HG03439 (cell line): Measurements from ENCODE around the gene KPNA2.
A peak's percentile ranks its signal among the peaks of the same experiment; 100 is the strongest.
"Not testable (repeated sequence)": the region's sequence is repeated elsewhere in the genome, so short reads cannot be mapped to it uniquely, and the experiment has no call there.

Experiments used
- ATAC-seq: cut with Tn5 transposase; IDR thresholded peaks from one replicate; pipeline ENCODE4 v1.9.1; 2021; ENCODE audit warnings: mild to moderate bottlenecking, moderate library complexity; ENCODE audit not compliant: unreplicated experiment

KPNA2 gene

GRCh38 chr17:68019675-68020408, 15.7 kb upstream of the KPNA2 start:
- ATAC-seq = peak; percentile 84

GRCh38 chr17:68020409-68020756, 15.2 kb upstream of the KPNA2 start:
- peak; percentile 3 for ATAC-seq

GRCh38 chr17:68020791-68021190, 14.7 kb upstream of the KPNA2 start:
- not testable (repeated sequence) for ATAC-seq

GRCh38 chr17:68021963-68022362, 13.6 kb upstream of the KPNA2 start:
- ATAC-seq = no peak

- ATAC-seq = not testable (repeated sequence)
These were observed 13.0 kb upstream of the KPNA2 start for GRCh38 chr17:68022547-68022946.

- ATAC-seq = no peak
These were observed 5.9 kb upstream of the KPNA2 start for GRCh38 chr17:68029512-68030215.

- ATAC-seq = no peak
These were observed 1.7 kb upstream of the KPNA2 start for GRCh38 chr17:68033636-68034451.

- no peak for ATAC-seq
These were observed 1.1 kb upstream of the KPNA2 start for GRCh38 chr17:68034452-68034776.

- peak; percentile 83 for ATAC-seq
These were observed 408 bp upstream of the KPNA2 start for GRCh38 chr17:68035131-68035522.

GRCh38 chr17:68036304-68037147, 991 bp downstream of the KPNA2 start:
- no peak for ATAC-seq

- ATAC-seq = no peak
These were observed 11.8 kb downstream of the KPNA2 start for GRCh38 chr17:68047153-68047846.

- ATAC-seq = not testable (repeated sequence)
These were observed 12.5 kb downstream of the KPNA2 start for GRCh38 chr17:68047890-68048542.

- no peak for ATAC-seq
These were observed 13.5 kb downstream of the KPNA2 start for GRCh38 chr17:68048996-68049395.

GRCh38 chr17:68049812-68050437, 14.4 kb downstream of the KPNA2 start:
- not testable (repeated sequence) for ATAC-seq

GRCh38 chr17:68051321-68052312, 16.1 kb downstream of the KPNA2 start:
- not testable (repeated sequence) for ATAC-seq

- ATAC-seq = no peak
These were observed 17.3 kb downstream of the KPNA2 start for GRCh38 chr17:68052810-68053209.

GRCh38 chr17:68053231-68054013, 17.9 kb downstream of the KPNA2 start:
- no peak for ATAC-seq
